Smooth muscle cell (in vitro differentiated cells): ENCODE results near the gene ISM1. TPM values are rescaled to one million over a fixed set of nuclear protein-coding genes. Genes with fewer than 3 reads are reported as not detected.

Source experiments
- DNase-seq: peaks from one replicate; lab custom pipeline; 2025; ENCODE audit not compliant: unreplicated experiment; lab: John Stamatoyannopoulos, UW
- H2AFZ ChIP-seq: fragments of 200-600 bp; sonication (generic); 2 replicates; pipeline ENCODE4 v1.6.0; 2016; ENCODE audit warnings: antibody characterized with exemption, low read depth, mild to moderate bottlenecking
- H3F3A ChIP-seq: fragments of 200-600 bp; sonication (generic); 2 replicates; pipeline ENCODE4 v1.6.0; 2017; ENCODE audit warnings: antibody characterized with exemption, low read depth
- H3K27ac ChIP-seq: fragments of 200-600 bp; sonication (generic); 2 replicates; pipeline ENCODE4 v1.5.1; 2016; ENCODE audit warnings: low read depth, mild to moderate bottlenecking
- H3K27me3 ChIP-seq: fragments of 200-600 bp; sonication (generic); 2 replicates; pipeline ENCODE4 v1.6.1; 2016; ENCODE audit warnings: low read depth, mild to moderate bottlenecking
- H3K36me3 ChIP-seq: fragments of 200-600 bp; sonication (generic); 2 replicates; pipeline ENCODE4 v1.5.1; 2016; ENCODE audit warnings: low read depth
- H3K4me1 ChIP-seq: fragments of 200-600 bp; sonication (generic); 2 replicates; pipeline ENCODE4 v1.5.1; 2016; ENCODE audit warnings: low read depth
- H3K4me2 ChIP-seq: fragments of 200-600 bp; sonication (generic); 2 replicates; pipeline ENCODE4 v1.6.0; 2016; ENCODE audit warnings: mild to moderate bottlenecking
- H3K4me3 ChIP-seq: fragments of 200-600 bp; sonication (generic); 2 replicates; pipeline ENCODE4 v1.5.1; 2016; ENCODE audit warnings: mild to moderate bottlenecking
- H3K79me2 ChIP-seq: fragments of 200-600 bp; sonication (generic); 2 replicates; pipeline ENCODE4 v1.6.0; 2016; ENCODE audit warnings: low read depth, mild to moderate bottlenecking
- H3K9ac ChIP-seq: fragments of 200-600 bp; sonication (generic); 2 replicates; pipeline ENCODE4 v1.6.0; 2016; ENCODE audit warnings: low read depth
- H3K9me3 ChIP-seq: fragments of 200-600 bp; sonication (generic); replicated peaks from 2 replicates; pipeline ENCODE4 v1.5.1; 2016; ENCODE audit warnings: low read depth
- H4K20me1 ChIP-seq: fragments of 200-600 bp; sonication (generic); 2 replicates; pipeline ENCODE4 v1.6.0; 2016; ENCODE audit warnings: low read depth
- WGBS: methylation state at CpG from one replicate; pipeline ENCODE4 v1.1.7; 2016; ENCODE audit warnings: low lambda C conversion rate; 5-methylcytosine and 5-hydroxymethylcytosine counted together
- polyA plus RNA-seq: library from polyadenylated mRNA; unstranded; fragments of >200 nt; fragmentation: Nextera tagmentation; extraction: Ambion mirVana; gene quantifications from 2 replicates; pipeline ENCODE4 v1.2.1, GENCODE V29; 2016
- total RNA-seq: library from RNA; depleted of rRNA; stranded (reverse); fragments of >200 nt; gene quantifications from 2 replicates; pipeline ENCODE4 v1.2.3, GENCODE V29; 2014
- TF ChIP-seq, protein P1 (sequence below): fragments of 200-600 bp; sonication (generic); IDR thresholded peaks from 2 replicates; pipeline ENCODE4 v1.5.1; 2017; ENCODE audit warnings: borderline replicate concordance, mild to moderate bottlenecking, antibody characterized with exemption; ENCODE audit not compliant: insufficient read depth, poor library complexity, severe bottlenecking

Gene ISM1
- total and polyA plus RNA-seq, 2 experiments from 2014 or later: 2.6 to 3.5 TPM

DNA sequence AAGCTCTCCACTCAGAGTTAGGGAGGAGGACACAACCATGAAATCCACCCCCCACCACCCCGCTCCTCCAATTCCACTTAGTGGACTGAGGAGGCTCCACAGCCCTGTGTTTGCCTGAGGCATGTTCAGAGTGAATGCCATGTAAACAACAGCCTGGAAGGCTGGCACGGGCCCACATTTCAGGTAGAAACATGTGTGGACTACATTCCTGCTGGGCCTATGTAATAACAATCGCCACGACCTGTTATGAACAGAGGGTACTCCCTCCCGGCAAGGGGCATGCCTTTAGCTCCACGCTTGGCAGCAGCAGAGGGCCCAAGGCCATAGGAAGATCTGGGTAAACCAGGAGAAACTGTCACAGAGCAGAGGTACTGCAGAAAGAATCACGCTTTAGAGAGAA lies 65.5 kb downstream of the ISM1 start:
- 87% methylated on average over 7 of the region's 7 CpGs for WGBS
- Histone ChIP-seq H2AFZ (no peak overlapping the region), H3K4me2 (no peak overlapping the region)

DNA sequence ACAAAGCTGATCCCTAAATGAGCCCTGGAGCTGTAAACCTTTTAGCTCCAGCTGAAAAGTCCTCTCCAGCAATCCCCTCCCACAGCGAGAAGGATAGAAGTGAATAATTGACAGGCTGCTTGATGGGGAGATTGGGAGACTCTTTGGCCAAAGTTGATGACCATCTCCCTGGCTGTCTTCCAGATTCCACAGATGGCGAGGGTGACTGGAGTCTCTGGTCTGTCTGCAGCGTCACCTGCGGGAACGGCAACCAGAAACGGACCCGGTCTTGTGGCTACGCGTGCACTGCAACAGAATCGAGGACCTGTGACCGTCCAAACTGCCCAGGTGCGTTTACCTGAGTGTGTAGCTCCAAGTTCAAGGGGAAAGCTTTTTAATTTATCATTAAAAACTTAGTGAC lies 67.3 kb downstream of the ISM1 start:
- Histone ChIP-seq H3K27me3 (no peaks in the 10 kb centered on the region), H3K9me3 (no peaks in the 10 kb centered on the region), H4K20me1 (no peaks in the 10 kb centered on the region), H3K9ac (no peak overlapping the region), H2AFZ (no peak overlapping the region), H3K4me3 (no peak overlapping the region), H3K36me3 (no peaks in the 10 kb centered on the region), H3K4me1 (no peaks in the 10 kb centered on the region), H3K27ac (no peak overlapping the region), H3F3A (no peaks in the 10 kb centered on the region), H3K4me2 (no peak overlapping the region), H3K79me2 (no peaks in the 10 kb centered on the region)
- WGBS: 97% methylated on average over 12 of the region's 12 CpGs
- TF ChIP-seq, protein P1, sequence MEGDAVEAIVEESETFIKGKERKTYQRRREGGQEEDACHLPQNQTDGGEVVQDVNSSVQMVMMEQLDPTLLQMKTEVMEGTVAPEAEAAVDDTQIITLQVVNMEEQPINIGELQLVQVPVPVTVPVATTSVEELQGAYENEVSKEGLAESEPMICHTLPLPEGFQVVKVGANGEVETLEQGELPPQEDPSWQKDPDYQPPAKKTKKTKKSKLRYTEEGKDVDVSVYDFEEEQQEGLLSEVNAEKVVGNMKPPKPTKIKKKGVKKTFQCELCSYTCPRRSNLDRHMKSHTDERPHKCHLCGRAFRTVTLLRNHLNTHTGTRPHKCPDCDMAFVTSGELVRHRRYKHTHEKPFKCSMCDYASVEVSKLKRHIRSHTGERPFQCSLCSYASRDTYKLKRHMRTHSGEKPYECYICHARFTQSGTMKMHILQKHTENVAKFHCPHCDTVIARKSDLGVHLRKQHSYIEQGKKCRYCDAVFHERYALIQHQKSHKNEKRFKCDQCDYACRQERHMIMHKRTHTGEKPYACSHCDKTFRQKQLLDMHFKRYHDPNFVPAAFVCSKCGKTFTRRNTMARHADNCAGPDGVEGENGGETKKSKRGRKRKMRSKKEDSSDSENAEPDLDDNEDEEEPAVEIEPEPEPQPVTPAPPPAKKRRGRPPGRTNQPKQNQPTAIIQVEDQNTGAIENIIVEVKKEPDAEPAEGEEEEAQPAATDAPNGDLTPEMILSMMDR: no peak
- DNase-seq: no peak

More for the DNA sequence above, 65.5 kb downstream of the ISM1 start:
- no peaks in the 10 kb centered on the region for H3K27me3 ChIP-seq
- no peak overlapping the region for H3K4me3 ChIP-seq
- no peaks in the 10 kb centered on the region for H3K9me3 ChIP-seq
- no peaks in the 10 kb centered on the region for H4K20me1 ChIP-seq
- H3K79me2 ChIP-seq: no peaks in the 10 kb centered on the region
- H3K27ac ChIP-seq: no peak overlapping the region
- H3K4me1 ChIP-seq: no peaks in the 10 kb centered on the region
- no peaks in the 10 kb centered on the region for H3F3A ChIP-seq
- DNase-seq: no peak
- TF ChIP-seq, protein P1: no peak
- no peak overlapping the region for H3K9ac ChIP-seq
- H3K36me3 ChIP-seq: no peaks in the 10 kb centered on the region

DNA sequence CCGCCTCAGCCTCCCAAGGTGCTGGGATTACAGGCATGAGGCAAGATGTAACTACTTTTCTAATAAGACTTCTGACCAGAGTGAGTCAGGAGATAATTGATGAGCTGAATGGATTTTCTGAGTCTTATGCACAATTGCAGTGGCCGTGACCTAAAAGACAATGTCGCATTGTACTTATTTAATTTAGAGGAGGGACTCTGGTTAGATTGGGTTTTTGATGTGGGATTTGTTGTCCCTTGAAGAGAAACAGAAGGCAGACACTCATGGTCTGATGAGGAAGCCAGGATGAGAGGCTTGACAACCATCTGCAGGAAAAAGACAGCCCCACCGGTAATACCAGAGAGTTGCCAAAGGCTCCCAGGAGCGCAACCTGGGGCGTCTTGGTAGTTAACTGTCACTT lies 68.0 kb downstream of the ISM1 start:
- Histone ChIP-seq H3K4me1 (no peaks in the 10 kb centered on the region), H2AFZ (no peak overlapping the region), H4K20me1 (no peaks in the 10 kb centered on the region), H3K36me3 (no peaks in the 10 kb centered on the region), H3K4me3 (no peak overlapping the region), H3F3A (no peaks in the 10 kb centered on the region), H3K27ac (no peak overlapping the region), H3K9ac (no peak overlapping the region), H3K79me2 (no peaks in the 10 kb centered on the region), H3K9me3 (no peaks in the 10 kb centered on the region), H3K27me3 (no peaks in the 10 kb centered on the region), H3K4me2 (no peak overlapping the region)
- TF ChIP-seq, protein P1: no peak
- DNase-seq: no peak
- 86% methylated on average over 6 of the region's 6 CpGs for WGBS

DNA sequence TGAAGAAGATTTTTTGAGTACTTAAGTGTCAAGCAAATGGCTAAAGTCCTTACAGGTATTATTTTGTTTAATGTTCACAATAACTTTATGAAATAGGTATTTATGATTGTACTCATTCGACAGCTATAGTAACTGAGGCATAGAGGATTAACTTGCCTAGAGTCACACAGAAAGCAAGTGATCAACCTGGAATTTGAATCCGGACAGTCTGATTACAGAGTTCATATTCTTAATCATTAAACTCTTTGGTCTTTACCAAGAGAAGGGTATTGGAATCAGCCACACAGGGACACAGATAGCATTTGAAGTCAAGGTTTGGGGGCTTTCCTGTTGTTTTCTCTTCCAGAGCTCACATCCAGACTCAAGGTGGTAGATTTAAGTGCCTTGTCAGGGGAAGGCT lies 69.7 kb downstream of the ISM1 start:
- no peak for DNase-seq
- Histone ChIP-seq H3K36me3 (no peaks in the 10 kb centered on the region), H3K27me3 (no peaks in the 10 kb centered on the region), H3K27ac (no peak overlapping the region), H2AFZ (no peak overlapping the region), H3K4me2 (no peak overlapping the region), H3F3A (no peaks in the 10 kb centered on the region), H3K79me2 (no peaks in the 10 kb centered on the region), H3K9ac (no peak overlapping the region), H3K9me3 (no peaks in the 10 kb centered on the region), H3K4me1 (no peaks in the 10 kb centered on the region), H4K20me1 (no peaks in the 10 kb centered on the region), H3K4me3 (no peak overlapping the region)
- TF ChIP-seq, protein P1: no peak
- 94% methylated on average over 2 of the region's 2 CpGs for WGBS
